ENCODE results near the gene STOX2. TPM values are rescaled to one million over a fixed set of nuclear protein-coding genes. Genes with fewer than 3 reads are reported as not detected.

STOX2 gene
- total and polyA plus RNA-seq, 7 experiments from 2014 or later = not detected

- no peaks in the 10 kb centered on the region for H3K4me1 ChIP-seq (ENCODE audit: control insufficient read depth in 2 of 2, insufficient read depth in 2 of 2, low read length in 2 of 2)
- H3K4me3 Mint-ChIP-seq = no peak overlapping the region
- no peaks in the 10 kb centered on the region for H3K36me3 Mint-ChIP-seq
- no peaks in the 10 kb centered on the region for H3K36me3 ChIP-seq (ENCODE audit: control insufficient read depth in 2 of 3, insufficient read depth in 3 of 3, low read length in 3 of 3)
- no peaks in the 10 kb centered on the region for H3K27me3 ChIP-seq (ENCODE audit: control insufficient read depth in 2 of 2, insufficient read depth in 2 of 2, low read length in 2 of 2)
- no peak for ATAC-seq
- H3K9me3 Mint-ChIP-seq = peaks cover 0 to 1% (median 0%) of the 10 kb centered on the region in 11 donors
- intact Hi-C loops (cut with micrococcal nuclease) = no loop called here
- H3K27ac Mint-ChIP-seq = no peak overlapping the region
- peaks cover 7 to 39% (median 19%) of the 10 kb centered on the region in 5 donors for H3K27me3 Mint-ChIP-seq
- no peak overlapping the region for H3K27ac ChIP-seq (ENCODE audit: low read depth, low read length)
- no peaks in the 10 kb centered on the region for H3K4me1 Mint-ChIP-seq
- no peaks in the 10 kb centered on the region for H3K9me3 ChIP-seq (ENCODE audit: control insufficient read depth in 2 of 3, low read length in 3 of 3)
- DNase-seq = no peak
- POLR2A ChIA-PET = no interaction called here
- H3K4me3 ChIP-seq (ENCODE audit: low read length) = no peak overlapping the region
- CTCF ChIA-PET = no interaction called here
These were observed 43.7 kb upstream of the STOX2 start for GRCh38 chr4:183861426-183861825.

GRCh38 chr4:183863155-183863825 is 41.8 kb upstream of the STOX2 start:
- Histone ChIP-seq H3K27ac (ENCODE audit: low read depth, low read length) (no peak overlapping the region), H3K36me3 (ENCODE audit: control insufficient read depth in 2 of 3, insufficient read depth in 3 of 3, low read length in 3 of 3) (no peaks in the 10 kb centered on the region), H3K4me3 (ENCODE audit: low read length) (no peak overlapping the region), H3K4me1 (ENCODE audit: control insufficient read depth in 2 of 2, insufficient read depth in 2 of 2, low read length in 2 of 2) (no peaks in the 10 kb centered on the region), H3K9me3 (ENCODE audit: control insufficient read depth in 2 of 3, low read length in 3 of 3) (no peaks in the 10 kb centered on the region), H3K27me3 (ENCODE audit: control insufficient read depth in 2 of 2, insufficient read depth in 2 of 2, low read length in 2 of 2) (no peaks in the 10 kb centered on the region)
- Mint-ChIP-seq H3K4me3 (no peak overlapping the region), H3K27me3 (peaks cover 7 to 36% (median 10%) of the 10 kb centered on the region in 5 donors), H3K27ac (no peak overlapping the region), H3K36me3 (no peaks in the 10 kb centered on the region), H3K9me3 (peaks cover 0 to 1% (median 0%) of the 10 kb centered on the region in 11 donors), H3K4me1 (no peaks in the 10 kb centered on the region)
- DNase-seq (no peak), ATAC-seq (no peak)
- ChIA-PET CTCF (interaction anchor here (0.6 kb wide), 1 partner anchor 9 kb away, joined by 3 read pairs; no protein-coding TSS in a partner anchor), POLR2A (no interaction called here)
- intact Hi-C loops (cut with micrococcal nuclease) = no loop called here

- Histone ChIP-seq H3K4me3 (ENCODE audit: low read length) (no peak overlapping the region), H3K36me3 (ENCODE audit: control insufficient read depth in 2 of 3, insufficient read depth in 3 of 3, low read length in 3 of 3) (no peaks in the 10 kb centered on the region), H3K9me3 (ENCODE audit: control insufficient read depth in 2 of 3, low read length in 3 of 3) (no peaks in the 10 kb centered on the region), H3K27me3 (ENCODE audit: control insufficient read depth in 2 of 2, insufficient read depth in 2 of 2, low read length in 2 of 2) (no peaks in the 10 kb centered on the region), H3K4me1 (ENCODE audit: control insufficient read depth in 2 of 2, insufficient read depth in 2 of 2, low read length in 2 of 2) (no peaks in the 10 kb centered on the region), H3K27ac (ENCODE audit: low read depth, low read length) (no peak overlapping the region)
- intact Hi-C loops (cut with micrococcal nuclease) = no loop called here
- ChIA-PET POLR2A (no interaction called here), CTCF (no interaction called here)
- Mint-ChIP-seq H3K4me1 (no peaks in the 10 kb centered on the region), H3K36me3 (no peaks in the 10 kb centered on the region), H3K9me3 (peaks cover 0 to 1% (median 0%) of the 10 kb centered on the region in 11 donors), H3K4me3 (no peak overlapping the region), H3K27ac (no peak overlapping the region), H3K27me3 (peaks cover 0 to 23% (median 12%) of the 10 kb centered on the region in 5 donors)
- no peak for DNase-seq
- ATAC-seq = no peak
These were observed 37.9 kb upstream of the STOX2 start for GRCh38 chr4:183867247-183867646.

GRCh38 chr4:183870997-183871396 is 34.1 kb upstream of the STOX2 start:
- Histone ChIP-seq H3K9me3 (ENCODE audit: control insufficient read depth in 2 of 3, low read length in 3 of 3) (no peaks in the 10 kb centered on the region), H3K4me3 (ENCODE audit: low read length) (no peak overlapping the region), H3K27me3 (ENCODE audit: control insufficient read depth in 2 of 2, insufficient read depth in 2 of 2, low read length in 2 of 2) (no peaks in the 10 kb centered on the region), H3K27ac (ENCODE audit: low read depth, low read length) (no peak overlapping the region), H3K4me1 (ENCODE audit: control insufficient read depth in 2 of 2, insufficient read depth in 2 of 2, low read length in 2 of 2) (no peaks in the 10 kb centered on the region), H3K36me3 (ENCODE audit: control insufficient read depth in 2 of 3, insufficient read depth in 3 of 3, low read length in 3 of 3) (no peaks in the 10 kb centered on the region)
- peaks cover 0 to under 1% (median 0%) of the 10 kb centered on the region in 7 donors for H3K4me1 Mint-ChIP-seq
- intact Hi-C loops (cut with micrococcal nuclease) = no loop called here
- peaks cover 0 to 19% (median 5%) of the 10 kb centered on the region in 5 donors for H3K27me3 Mint-ChIP-seq
- ChIA-PET CTCF (no interaction called here), POLR2A (no interaction called here)
- H3K36me3 Mint-ChIP-seq = no peaks in the 10 kb centered on the region
- H3K9me3 Mint-ChIP-seq = no peaks in the 10 kb centered on the region
- H3K4me3 Mint-ChIP-seq = no peak overlapping the region
- ATAC-seq (no peak), DNase-seq (no peak)
- no peak overlapping the region for H3K27ac Mint-ChIP-seq

- ATAC-seq (no peak), DNase-seq (no peak)
- POLR2A ChIA-PET = no interaction called here
- no peak overlapping the region for H3K4me3 Mint-ChIP-seq
- H3K27me3 Mint-ChIP-seq = peaks cover 0 to 19% (median 5%) of the 10 kb centered on the region in 5 donors
- H3K36me3 Mint-ChIP-seq = no peaks in the 10 kb centered on the region
- Histone ChIP-seq H3K36me3 (ENCODE audit: control insufficient read depth in 2 of 3, insufficient read depth in 3 of 3, low read length in 3 of 3) (no peaks in the 10 kb centered on the region), H3K27ac (ENCODE audit: low read depth, low read length) (no peak overlapping the region), H3K27me3 (ENCODE audit: control insufficient read depth in 2 of 2, insufficient read depth in 2 of 2, low read length in 2 of 2) (no peaks in the 10 kb centered on the region), H3K9me3 (ENCODE audit: control insufficient read depth in 2 of 3, low read length in 3 of 3) (no peaks in the 10 kb centered on the region), H3K4me1 (ENCODE audit: control insufficient read depth in 2 of 2, insufficient read depth in 2 of 2, low read length in 2 of 2) (no peaks in the 10 kb centered on the region), H3K4me3 (ENCODE audit: low read length) (no peak overlapping the region)
- peaks cover 0 to 4% (median 0%) of the 10 kb centered on the region in 7 donors for H3K4me1 Mint-ChIP-seq
- H3K27ac Mint-ChIP-seq = no peak overlapping the region
- CTCF ChIA-PET = no interaction called here
- no peaks in the 10 kb centered on the region for H3K9me3 Mint-ChIP-seq
- intact Hi-C loops (cut with micrococcal nuclease) = no loop called here
These were observed 33.5 kb upstream of the STOX2 start for GRCh38 chr4:183871581-183871980.

GRCh38 chr4:183872531-183872930 is 32.6 kb upstream of the STOX2 start:
- no peak overlapping the region for H3K4me3 Mint-ChIP-seq
- Histone ChIP-seq H3K36me3 (ENCODE audit: control insufficient read depth in 2 of 3, insufficient read depth in 3 of 3, low read length in 3 of 3) (no peaks in the 10 kb centered on the region), H3K27me3 (ENCODE audit: control insufficient read depth in 2 of 2, insufficient read depth in 2 of 2, low read length in 2 of 2) (no peaks in the 10 kb centered on the region), H3K4me3 (ENCODE audit: low read length) (no peak overlapping the region), H3K4me1 (ENCODE audit: control insufficient read depth in 2 of 2, insufficient read depth in 2 of 2, low read length in 2 of 2) (no peaks in the 10 kb centered on the region), H3K9me3 (ENCODE audit: control insufficient read depth in 2 of 3, low read length in 3 of 3) (no peaks in the 10 kb centered on the region), H3K27ac (ENCODE audit: low read depth, low read length) (no peak overlapping the region)
- CTCF ChIA-PET = no interaction called here
- no peak overlapping the region for H3K27ac Mint-ChIP-seq
- intact Hi-C loops (cut with micrococcal nuclease) = no loop called here
- no peaks in the 10 kb centered on the region for H3K36me3 Mint-ChIP-seq
- no peak for ATAC-seq
- peaks cover 0 to 4% (median 0%) of the 10 kb centered on the region in 7 donors for H3K4me1 Mint-ChIP-seq
- no peaks in the 10 kb centered on the region for H3K9me3 Mint-ChIP-seq
- no peak for DNase-seq
- H3K27me3 Mint-ChIP-seq = peaks cover 0 to 14% (median 5%) of the 10 kb centered on the region in 5 donors
- POLR2A ChIA-PET = no interaction called here

GRCh38 chr4:183873409-183874185 is 31.5 kb upstream of the STOX2 start:
- peaks cover 0 to 9% (median 5%) of the 10 kb centered on the region in 5 donors for H3K27me3 Mint-ChIP-seq
- POLR2A ChIA-PET = no interaction called here
- H3K36me3 Mint-ChIP-seq = no peaks in the 10 kb centered on the region

More at GRCh38 chr4:183873409-183874185, 31.5 kb upstream of the STOX2 start:
- H3K27me3 ChIP-seq (ENCODE audit: control insufficient read depth in 2 of 2, insufficient read depth in 2 of 2, low read length in 2 of 2) = no peaks in the 10 kb centered on the region
- no peak for ATAC-seq
- DNase-seq = no peak
- no peaks in the 10 kb centered on the region for H3K9me3 Mint-ChIP-seq
- no peak overlapping the region for H3K4me3 Mint-ChIP-seq
- H3K4me1 Mint-ChIP-seq = peaks cover 0 to 4% (median 0%) of the 10 kb centered on the region in 7 donors
- CTCF ChIA-PET = no interaction called here
- intact Hi-C loops (cut with micrococcal nuclease) = no loop called here
- no peaks in the 10 kb centered on the region for H3K9me3 ChIP-seq (ENCODE audit: control insufficient read depth in 2 of 3, low read length in 3 of 3)
- H3K36me3 ChIP-seq (ENCODE audit: control insufficient read depth in 2 of 3, insufficient read depth in 3 of 3, low read length in 3 of 3) = no peaks in the 10 kb centered on the region
- no peak overlapping the region for H3K27ac Mint-ChIP-seq
- no peak overlapping the region for H3K27ac ChIP-seq (ENCODE audit: low read depth, low read length)
- no peak overlapping the region for H3K4me3 ChIP-seq (ENCODE audit: low read length)
- no peaks in the 10 kb centered on the region for H3K4me1 ChIP-seq (ENCODE audit: control insufficient read depth in 2 of 2, insufficient read depth in 2 of 2, low read length in 2 of 2)

Data from naive thymus-derived CD4-positive, alpha-beta T cell (primary cell).